Thyroid gland (tissue), 4 donors: ENCODE results near the gene LIN7A. TPM values are rescaled to one million over a fixed set of nuclear protein-coding genes. Genes with fewer than 3 reads are reported as not detected.

Source experiments
- DNase-seq, 2 donors: peaks; one replicate each; pipeline ENCODE4 v3.0.0-alpha.2; 2019
- H3K27ac ChIP-seq, 3 donors: fragments of 200-600 bp; sonication (generic); 1 replicate in 2 of 3; 2 replicates in 1 of 3; pipeline ENCODE4 v1.5.1; 2016 to 2019; ENCODE audit warnings: mild to moderate bottlenecking in 1 of 3, moderate library complexity in 1 of 3
- H3K27me3 ChIP-seq: fragments of 200-600 bp; sonication (generic); one replicate; pipeline ENCODE4 v1.5.1; 2019
- H3K36me3 ChIP-seq, 2 donors: fragments of 200-600 bp; sonication (generic); one replicate each; pipeline ENCODE4 v1.5.1; 2016 to 2019
- H3K4me1 ChIP-seq, 2 donors: fragments of 200-600 bp; sonication (generic); one replicate each; pipeline ENCODE4 v1.5.1; 2017 to 2019
- H3K4me3 ChIP-seq, 3 donors: fragments of 200-600 bp; sonication (generic); replicated peaks in 1 of 3; 1 replicate in 2 of 3; 2 replicates in 1 of 3; pipeline ENCODE4 v1.5.1; 2016; ENCODE audit warnings: mild to moderate bottlenecking in 1 of 3
- H3K9me3 ChIP-seq: fragments of 200-600 bp; sonication (generic); one replicate; pipeline ENCODE4 v1.5.1; 2017
- CTCF ChIP-seq, 6 experiments: fragments of 200-600 bp in 3 of 6; fragments of 450-650 bp in 3 of 6; sonication (generic) in 3 of 6; IDR thresholded peaks; one replicate each; pipeline ENCODE4 v1.5.1; 2016 to 2019; ENCODE audit warnings: antibody characterized with exemption in 6 of 6, mild to moderate bottlenecking in 2 of 6, inconsistent platforms in 1 of 6, moderate library complexity in 1 of 6
- POLR2A ChIP-seq, 2 donors: fragments of 450-650 bp; IDR thresholded peaks; one replicate each; pipeline ENCODE4 v1.6.1; 2017; ENCODE audit warnings: antibody characterized with exemption in 2 of 2, mild to moderate bottlenecking in 2 of 2, moderate library complexity in 1 of 2
- WGBS, 2 donors: methylation state at CpG; one replicate each; pipeline ENCODE4 v1.1.5; 2017; 5-methylcytosine and 5-hydroxymethylcytosine counted together
- intact Hi-C: fragments of 100-400 bp; cut with DNase I; formaldehyde crosslinking; loops from one replicate; pipeline ENCODE4 v1.15.1; 2023
- total RNA-seq, 4 donors: library from RNA; depleted of rRNA; stranded (reverse); fragments of >200 nt; gene quantifications; one replicate each; pipeline ENCODE4 v1.2.3, GENCODE V29; 2016

Gene LIN7A
- total RNA-seq, 4 donors from 2014 or later: 7.9 to 21.4 (median 18.4) TPM

GRCh38 chr12:80968326-80968725 lies 30.6 kb upstream of the LIN7A start:
- Histone ChIP-seq H3K4me1 (no peaks in the 10 kb centered on the region), H3K4me3 (no peak overlapping the region), H3K27ac (no peak overlapping the region), H3K27me3 (no peaks in the 10 kb centered on the region), H3K9me3 (no peaks in the 10 kb centered on the region), H3K36me3 (no peaks in the 10 kb centered on the region)
- intact Hi-C loops: no loop called here
- no peak for DNase-seq
- TF ChIP-seq CTCF (IDR thresholded peaks at IDR 0.05) (no peak), POLR2A (IDR thresholded peaks at IDR 0.05) (no peak)

GRCh38 chr12:80967565-80967964 lies 29.8 kb upstream of the LIN7A start:
- H3K36me3 ChIP-seq: no peaks in the 10 kb centered on the region
- intact Hi-C loops: no loop called here
- 78 to 87% methylated on average over 3 of the region's 3 CpGs for WGBS, 2 donors
- no peaks in the 10 kb centered on the region for H3K9me3 ChIP-seq
- no peak overlapping the region for H3K27ac ChIP-seq
- DNase-seq: no peak
- no peaks in the 10 kb centered on the region for H3K27me3 ChIP-seq
- no peak overlapping the region for H3K4me3 ChIP-seq
- TF ChIP-seq CTCF (IDR thresholded peaks at IDR 0.05) (no peak), POLR2A (IDR thresholded peaks at IDR 0.05) (no peak)
- H3K4me1 ChIP-seq: no peaks in the 10 kb centered on the region

GRCh38 chr12:80966001-80966400 lies 28.3 kb upstream of the LIN7A start:
- Histone ChIP-seq H3K27ac (no peak overlapping the region), H3K36me3 (no peaks in the 10 kb centered on the region), H3K27me3 (no peaks in the 10 kb centered on the region), H3K4me1 (no peaks in the 10 kb centered on the region), H3K4me3 (no peak overlapping the region), H3K9me3 (no peaks in the 10 kb centered on the region)
- intact Hi-C loops: no loop called here
- no peak for DNase-seq
- TF ChIP-seq CTCF (IDR thresholded peaks at IDR 0.05) (no peak), POLR2A (IDR thresholded peaks at IDR 0.05) (no peak)
- 81% methylated on average over 1 of the region's 1 CpG for WGBS, 2 donors

GRCh38 chr12:80958162-80958561 lies 20.4 kb upstream of the LIN7A start:
- no peaks in the 10 kb centered on the region for H3K36me3 ChIP-seq
- H3K4me3 ChIP-seq: no peak overlapping the region
- DNase-seq: no peak
- intact Hi-C loops: no loop called here
- H3K9me3 ChIP-seq: no peaks in the 10 kb centered on the region
- TF ChIP-seq POLR2A (IDR thresholded peaks at IDR 0.05) (no peak), CTCF (IDR thresholded peaks at IDR 0.05) (no peak)
- H3K27me3 ChIP-seq: no peaks in the 10 kb centered on the region
- H3K27ac ChIP-seq: no peak overlapping the region
- 90 to 93% methylated on average over 5 of the region's 5 CpGs for WGBS, 2 donors
- H3K4me1 ChIP-seq: no peaks in the 10 kb centered on the region

- TF ChIP-seq POLR2A (IDR thresholded peaks at IDR 0.05) (no peak), CTCF (IDR thresholded peaks at IDR 0.05) (no peak)
- 60 to 64% methylated on average over 5 of the region's 5 CpGs for WGBS, 2 donors
- Histone ChIP-seq H3K27ac (no peak overlapping the region), H3K4me3 (no peak overlapping the region), H3K27me3 (no peaks in the 10 kb centered on the region), H3K36me3 (no peaks in the 10 kb centered on the region), H3K4me1 (no peaks in the 10 kb centered on the region), H3K9me3 (no peaks in the 10 kb centered on the region)
- DNase-seq: no peak
- intact Hi-C loops: no loop called here
Measured at GRCh38 chr12:80954857-80955520, 17.3 kb upstream of the LIN7A start.
